ENCODE results near the gene MUCL3. TPM values are rescaled to one million over a fixed set of nuclear protein-coding genes. Genes with fewer than 3 reads are reported as not detected.
A peak's percentile ranks its signal among the peaks of the same experiment; 100 is the strongest.

MUCL3 gene
- total and polyA plus RNA-seq, 8 donors, result 0.07 to 4.0 (median 0.15) TPM

DNA sequence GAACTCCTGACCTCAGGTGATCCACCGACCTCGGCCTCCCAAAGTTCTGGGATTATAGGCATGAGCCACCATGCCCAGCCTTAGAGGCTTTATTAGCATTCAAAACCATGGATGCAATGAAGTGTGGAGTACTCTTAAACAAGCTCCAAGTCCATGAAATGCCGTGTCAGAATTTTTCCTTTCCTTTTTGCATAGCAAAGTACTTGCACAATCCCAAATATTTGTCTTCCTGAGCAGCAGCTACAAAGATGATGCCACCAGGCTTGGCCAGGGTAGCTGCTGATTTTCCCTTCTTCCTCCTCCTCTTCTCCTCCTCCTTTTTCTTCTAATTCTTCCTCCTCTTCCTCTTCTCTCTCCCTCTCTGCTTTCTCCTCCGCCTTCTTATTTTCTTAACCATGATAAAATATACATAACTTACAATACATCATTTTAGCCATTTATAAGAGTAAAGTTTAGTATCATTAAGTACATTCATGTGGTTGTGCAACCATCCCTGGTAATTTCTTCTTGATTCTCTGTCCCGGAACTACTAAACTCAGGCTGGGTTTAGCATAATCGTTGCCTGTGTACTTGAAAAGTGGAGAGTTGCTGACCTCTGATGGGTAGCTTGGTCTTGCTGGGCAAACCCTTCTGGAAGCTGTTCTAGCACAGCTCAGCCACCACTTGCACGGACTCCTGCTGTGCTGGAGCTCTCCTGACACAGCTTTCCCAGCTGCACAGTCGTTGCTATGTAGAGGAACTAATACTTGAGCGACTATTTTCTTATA, 20.3 kb downstream of the MUCL3 start:
- H3K9me3 ChIP-seq, result no peaks in the 10 kb centered on the region
- peaks cover 0 to 36% of the 10 kb centered on the region in 2 donors for H3K27me3 ChIP-seq
- H3K27ac ChIP-seq, result peak overlapping the region; percentile 24 to 33
- H3K4me3 ChIP-seq, result no peak overlapping the region
- peaks cover 2 to 4% of the 10 kb centered on the region in 2 donors for H3K4me1 ChIP-seq
- peak; percentile 92 for ATAC-seq
- TF ChIP-seq, protein P1, sequence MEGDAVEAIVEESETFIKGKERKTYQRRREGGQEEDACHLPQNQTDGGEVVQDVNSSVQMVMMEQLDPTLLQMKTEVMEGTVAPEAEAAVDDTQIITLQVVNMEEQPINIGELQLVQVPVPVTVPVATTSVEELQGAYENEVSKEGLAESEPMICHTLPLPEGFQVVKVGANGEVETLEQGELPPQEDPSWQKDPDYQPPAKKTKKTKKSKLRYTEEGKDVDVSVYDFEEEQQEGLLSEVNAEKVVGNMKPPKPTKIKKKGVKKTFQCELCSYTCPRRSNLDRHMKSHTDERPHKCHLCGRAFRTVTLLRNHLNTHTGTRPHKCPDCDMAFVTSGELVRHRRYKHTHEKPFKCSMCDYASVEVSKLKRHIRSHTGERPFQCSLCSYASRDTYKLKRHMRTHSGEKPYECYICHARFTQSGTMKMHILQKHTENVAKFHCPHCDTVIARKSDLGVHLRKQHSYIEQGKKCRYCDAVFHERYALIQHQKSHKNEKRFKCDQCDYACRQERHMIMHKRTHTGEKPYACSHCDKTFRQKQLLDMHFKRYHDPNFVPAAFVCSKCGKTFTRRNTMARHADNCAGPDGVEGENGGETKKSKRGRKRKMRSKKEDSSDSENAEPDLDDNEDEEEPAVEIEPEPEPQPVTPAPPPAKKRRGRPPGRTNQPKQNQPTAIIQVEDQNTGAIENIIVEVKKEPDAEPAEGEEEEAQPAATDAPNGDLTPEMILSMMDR (IDR thresholded peaks at IDR 0.05), result no peak
- DNase-seq, result no peak
- H3K36me3 ChIP-seq, result no peaks in the 10 kb centered on the region
- intact Hi-C loops (cut with DNase I), result no loop called here

DNA sequence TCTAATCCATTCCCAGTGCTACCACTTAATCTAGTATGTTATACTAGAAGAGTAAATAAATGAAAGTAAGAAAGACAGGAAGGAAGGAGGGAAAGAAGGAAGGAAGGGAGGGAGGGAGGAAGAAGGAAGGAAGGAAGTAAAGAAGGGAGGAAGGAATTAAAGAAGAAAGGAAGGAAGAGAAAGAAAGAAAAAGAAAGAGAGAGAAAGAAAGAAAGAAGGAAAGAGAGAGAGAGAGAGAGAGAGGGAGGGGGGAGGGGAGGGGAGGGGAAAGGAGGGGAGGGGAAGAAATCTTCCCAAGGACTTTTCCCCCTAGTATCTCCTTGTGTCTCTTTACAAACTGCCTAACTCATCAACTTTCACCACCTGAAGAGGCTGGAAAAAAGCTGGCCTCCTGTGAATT, 21.9 kb downstream of the MUCL3 start:
- TF ChIP-seq, protein P1 (IDR thresholded peaks at IDR 0.05), result no peak
- Histone ChIP-seq H3K36me3 (no peaks in the 10 kb centered on the region), H3K4me3 (no peak overlapping the region), H3K27ac (no peak overlapping the region), H3K9me3 (no peaks in the 10 kb centered on the region), H3K4me1 (no peaks in the 10 kb centered on the region), H3K27me3 (peaks cover 0 to 20% of the 10 kb centered on the region in 2 donors)
- DNase-seq, result no peak
- intact Hi-C loops (cut with DNase I), result no loop called here
- no peak for ATAC-seq

DNA sequence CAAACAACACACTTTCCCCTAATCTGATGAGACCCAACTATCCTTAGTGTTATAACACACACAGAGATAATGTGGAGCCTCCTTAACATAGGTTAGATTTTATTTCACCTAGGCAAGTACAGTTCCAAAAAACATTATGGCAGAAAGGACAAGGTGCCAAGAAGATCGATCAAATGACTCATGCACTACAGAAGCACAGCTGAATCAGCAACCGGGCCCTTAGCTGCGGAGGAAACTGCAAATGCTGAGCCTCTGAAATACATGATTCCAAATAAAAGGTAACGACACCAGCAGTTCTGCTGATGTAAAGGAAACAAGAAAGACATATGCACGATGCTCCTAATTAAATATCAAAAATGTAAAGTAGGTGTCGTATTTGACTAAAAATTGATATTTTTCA, 22.9 kb downstream of the MUCL3 start:
- TF ChIP-seq, protein P1 (IDR thresholded peaks at IDR 0.05), result no peak
- Histone ChIP-seq H3K4me1 (no peaks in the 10 kb centered on the region), H3K27me3 (peaks cover 0 to 11% of the 10 kb centered on the region in 2 donors), H3K27ac (no peak overlapping the region), H3K4me3 (no peak overlapping the region), H3K36me3 (no peaks in the 10 kb centered on the region), H3K9me3 (no peaks in the 10 kb centered on the region)
- ATAC-seq (no peak), DNase-seq (no peak)
- intact Hi-C loops (cut with DNase I), result no loop called here

- TF ChIP-seq, protein P1 (IDR thresholded peaks at IDR 0.05), result no peak
- Histone ChIP-seq H3K27me3 (peaks cover 0 to 6% of the 10 kb centered on the region in 2 donors), H3K27ac (no peak overlapping the region), H3K4me1 (no peaks in the 10 kb centered on the region), H3K4me3 (no peak overlapping the region), H3K9me3 (no peaks in the 10 kb centered on the region), H3K36me3 (no peaks in the 10 kb centered on the region)
- intact Hi-C loops (cut with DNase I), result no loop called here
- ATAC-seq (no peak), DNase-seq (no peak)
Observed at GRCh38 chr6:30964075-30964474, 23.3 kb downstream of the MUCL3 start.

GRCh38 chr6:30965140-30965601, 24.4 kb downstream of the MUCL3 start:
- Histone ChIP-seq H3K27ac (no peak overlapping the region), H3K4me1 (no peaks in the 10 kb centered on the region), H3K4me3 (no peak overlapping the region), H3K36me3 (no peaks in the 10 kb centered on the region), H3K27me3 (no peaks in the 10 kb centered on the region), H3K9me3 (no peaks in the 10 kb centered on the region)
- ATAC-seq (no peak), DNase-seq (no peak)
- TF ChIP-seq, protein P1 (IDR thresholded peaks at IDR 0.05), result no peak
- intact Hi-C loops (cut with DNase I), result no loop called here

Measured in left lung (tissue), 10 donors.